Measurements from ENCODE around the gene MAP3K6.

Gene MAP3K6

GRCh38 chr1:27377760-27378495, 11.2 kb upstream of the MAP3K6 start:
- no peak for DNase-seq (ENCODE audit: low read depth, low spot score)

- no peak for DNase-seq (ENCODE audit: low read depth, low spot score)
Observed at GRCh38 chr1:27374362-27375086, 7.8 kb upstream of the MAP3K6 start, which contains the start of gene FCN3. TSS of gene FCN3 (minus strand) at chr1:27374824. CDS start at chr1:27374818, 6 bp downstream.

- DNase-seq (ENCODE audit: low read depth, low spot score), result no peak
Observed at GRCh38 chr1:27372808-27373690, 6.3 kb upstream of the MAP3K6 start.

GRCh38 chr1:27372022-27372807, 5.5 kb upstream of the MAP3K6 start:
- DNase-seq (ENCODE audit: low read depth, low spot score), result no peak

- no peak for DNase-seq (ENCODE audit: low read depth, low spot score)
Observed at GRCh38 chr1:27368869-27369582, 2.3 kb upstream of the MAP3K6 start.

GRCh38 chr1:27367160-27367650, 444 bp upstream of the MAP3K6 start:
- no peak for DNase-seq (ENCODE audit: low read depth, low spot score)

- DNase-seq (ENCODE audit: low read depth, low spot score), result no peak
Observed at GRCh38 chr1:27366113-27366410, 699 bp downstream of the MAP3K6 start.

- DNase-seq (ENCODE audit: low read depth, low spot score), result peak; percentile 78
Observed at GRCh38 chr1:27365372-27366112, 1.2 kb downstream of the MAP3K6 start.

GRCh38 chr1:27364696-27365371, 1.9 kb downstream of the MAP3K6 start:
- no peak for DNase-seq (ENCODE audit: low read depth, low spot score)

- no peak for DNase-seq (ENCODE audit: low read depth, low spot score)
Observed at GRCh38 chr1:27363766-27364695, 2.7 kb downstream of the MAP3K6 start.

GRCh38 chr1:27361553-27361952, 5.2 kb downstream of the MAP3K6 start:
- DNase-seq (ENCODE audit: low read depth, low spot score), result no peak

- no peak for DNase-seq (ENCODE audit: low read depth, low spot score)
Observed at GRCh38 chr1:27361044-27361402, 5.7 kb downstream of the MAP3K6 start.

GRCh38 chr1:27360159-27361043, 6.4 kb downstream of the MAP3K6 start:
- DNase-seq (ENCODE audit: low read depth, low spot score), result no peak

- DNase-seq (ENCODE audit: low read depth, low spot score), result no peak
Observed at GRCh38 chr1:27359822-27360158, 7.0 kb downstream of the MAP3K6 start.

GRCh38 chr1:27358928-27359313, 7.8 kb downstream of the MAP3K6 start:
- no peak for DNase-seq (ENCODE audit: low read depth, low spot score)

- DNase-seq (ENCODE audit: low read depth, low spot score), result no peak
Observed at GRCh38 chr1:27358038-27358927, 8.5 kb downstream of the MAP3K6 start.

All from smooth muscle cell of the brain vasculature (primary cell).